Upper lobe of right lung (tissue), 1 donor: Measurements from ENCODE around the gene CUTA. TPM values are rescaled to one million over a fixed set of nuclear protein-coding genes. Genes with fewer than 3 reads are reported as not detected.

Source experiments
- ATAC-seq: fragments of 200-7000 bp; cut with Tn5 transposase; one replicate; pipeline ENCODE4 v1.9.1; 2020; ENCODE audit warnings: mild to moderate bottlenecking, moderate library complexity
- DNase-seq: peaks from one replicate; pipeline ENCODE4 v3.0.0-alpha.2; 2020
- H3K27ac ChIP-seq: fragments of 200-600 bp; one replicate; pipeline ENCODE4 v1.8.0; 2022
- H3K27me3 ChIP-seq: fragments of 200-600 bp; one replicate; pipeline ENCODE4 v1.8.0; 2022; ENCODE audit warnings: mild to moderate bottlenecking
- H3K36me3 ChIP-seq: fragments of 200-600 bp; one replicate; pipeline ENCODE4 v1.8.0; 2022
- H3K4me1 ChIP-seq: fragments of 200-600 bp; one replicate; pipeline ENCODE4 v1.8.0; 2022
- H3K4me3 ChIP-seq: fragments of 200-600 bp; one replicate; pipeline ENCODE4 v1.8.0; 2022; ENCODE audit warnings: mild to moderate bottlenecking
- H3K9me3 ChIP-seq: fragments of 200-600 bp; one replicate; pipeline ENCODE4 v1.8.0; 2022
- intact Hi-C: fragments of 100-400 bp; cut with DNase I; formaldehyde crosslinking; loops from one replicate; pipeline ENCODE4 v1.11.0; 2022
- total RNA-seq: library from RNA; stranded (reverse); fragmentation: NEBNext Ultra II Directional; extraction: Animal tissue kit (Norgen Biotek cat#: 25700); gene quantifications from one replicate; pipeline ENCODE4 v1.2.1, GENCODE V29; 2021
- TF ChIP-seq, protein P1 (sequence below): fragments of 200-600 bp; IDR thresholded peaks from one replicate; pipeline ENCODE4 v1.8.0; 2022; ENCODE audit warnings: antibody characterized with exemption
- donor health status: DM: no; HTN: yes; CAD: no; lungs with severe emphysema.

CUTA gene
- total RNA-seq, 1 donor from 2014 or later, result 144 TPM

DNA sequence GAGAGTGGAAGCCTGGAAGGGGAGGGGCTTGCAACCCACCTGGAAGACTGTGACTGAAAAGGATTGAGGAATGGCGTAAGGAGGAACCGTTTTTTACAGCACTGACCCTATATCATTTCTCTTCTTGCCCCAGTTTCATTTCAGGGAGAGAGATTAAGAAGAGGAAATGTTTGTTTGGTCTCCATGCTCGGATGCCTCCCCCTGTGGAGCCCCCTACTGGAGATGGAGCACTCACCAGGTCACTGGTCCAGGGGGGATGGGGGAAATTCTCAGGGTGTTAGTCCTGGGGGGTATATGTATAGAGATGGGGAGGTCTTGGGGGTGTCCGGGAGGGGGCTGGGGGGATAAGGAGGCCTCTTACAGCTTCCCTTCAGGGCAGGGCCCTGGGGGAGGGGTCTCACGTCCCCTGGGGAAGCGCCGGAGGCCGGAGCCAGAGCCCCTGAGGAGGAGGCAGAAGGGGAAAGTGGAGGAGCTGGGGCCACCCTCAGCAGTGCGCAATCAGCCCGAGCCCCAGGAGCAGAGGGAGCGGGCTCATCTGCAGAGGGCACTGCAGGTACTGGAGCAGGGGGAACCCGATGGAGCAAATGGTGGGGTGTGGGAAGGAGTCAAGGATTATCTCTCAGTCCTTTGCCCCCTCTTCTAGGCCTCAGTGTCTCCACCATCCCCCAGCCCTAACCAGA is 3.2 kb downstream of the CUTA start:
- H3K27me3 ChIP-seq, result no peaks in the 10 kb centered on the region
- no peak overlapping the region for H3K4me3 ChIP-seq
- H3K4me1 ChIP-seq, result peaks cover 53% of the 10 kb centered on the region
- intact Hi-C loops, result no loop called here
- no peak overlapping the region for H3K27ac ChIP-seq
- no peak for DNase-seq
- no peaks in the 10 kb centered on the region for H3K9me3 ChIP-seq
- no peak for ATAC-seq
- TF ChIP-seq, protein P1, sequence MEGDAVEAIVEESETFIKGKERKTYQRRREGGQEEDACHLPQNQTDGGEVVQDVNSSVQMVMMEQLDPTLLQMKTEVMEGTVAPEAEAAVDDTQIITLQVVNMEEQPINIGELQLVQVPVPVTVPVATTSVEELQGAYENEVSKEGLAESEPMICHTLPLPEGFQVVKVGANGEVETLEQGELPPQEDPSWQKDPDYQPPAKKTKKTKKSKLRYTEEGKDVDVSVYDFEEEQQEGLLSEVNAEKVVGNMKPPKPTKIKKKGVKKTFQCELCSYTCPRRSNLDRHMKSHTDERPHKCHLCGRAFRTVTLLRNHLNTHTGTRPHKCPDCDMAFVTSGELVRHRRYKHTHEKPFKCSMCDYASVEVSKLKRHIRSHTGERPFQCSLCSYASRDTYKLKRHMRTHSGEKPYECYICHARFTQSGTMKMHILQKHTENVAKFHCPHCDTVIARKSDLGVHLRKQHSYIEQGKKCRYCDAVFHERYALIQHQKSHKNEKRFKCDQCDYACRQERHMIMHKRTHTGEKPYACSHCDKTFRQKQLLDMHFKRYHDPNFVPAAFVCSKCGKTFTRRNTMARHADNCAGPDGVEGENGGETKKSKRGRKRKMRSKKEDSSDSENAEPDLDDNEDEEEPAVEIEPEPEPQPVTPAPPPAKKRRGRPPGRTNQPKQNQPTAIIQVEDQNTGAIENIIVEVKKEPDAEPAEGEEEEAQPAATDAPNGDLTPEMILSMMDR, result peak; percentile 13
- H3K36me3 ChIP-seq, result peaks cover 44% of the 10 kb centered on the region

DNA sequence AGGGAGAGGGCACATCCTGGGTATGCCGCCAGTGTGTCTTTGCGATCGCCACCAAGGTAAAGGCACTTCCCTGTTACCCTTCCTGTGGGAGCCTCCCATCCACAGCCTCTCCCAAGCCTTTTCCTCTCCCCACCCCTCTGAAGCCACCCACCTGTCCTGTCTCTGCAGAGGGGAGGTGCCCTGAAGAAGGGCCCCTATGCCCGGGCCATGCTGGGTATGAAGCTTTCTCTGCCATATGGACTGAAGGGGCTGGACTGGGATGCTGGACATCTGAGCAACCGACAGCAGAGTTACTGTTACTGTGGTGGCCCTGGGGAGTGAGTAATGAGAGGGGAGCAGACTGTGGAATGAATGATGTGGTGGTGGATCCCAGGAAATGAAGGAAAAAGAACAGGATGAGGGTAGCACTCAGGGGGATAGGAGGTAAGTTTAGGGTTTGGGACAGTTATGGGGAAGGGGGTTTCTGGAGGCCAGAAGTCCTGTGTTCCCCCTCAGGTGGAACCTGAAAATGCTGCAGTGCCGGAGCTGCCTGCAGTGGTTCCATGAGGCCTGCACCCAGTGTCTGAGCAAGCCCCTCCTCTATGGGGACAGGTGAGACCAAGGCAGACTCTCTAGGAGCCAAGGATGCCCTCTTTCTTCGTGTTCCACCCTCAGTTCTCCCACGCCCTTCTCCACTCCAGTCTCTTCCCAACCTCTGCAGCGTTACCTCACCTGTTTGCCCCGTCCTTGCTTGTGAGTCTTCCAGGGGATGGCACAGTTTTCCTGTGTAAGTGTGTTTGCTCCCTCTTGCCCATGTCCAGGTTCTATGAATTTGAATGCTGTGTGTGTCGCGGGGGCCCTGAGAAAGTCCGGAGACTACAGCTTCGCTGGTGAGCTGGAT is 4.4 kb downstream of the CUTA start:
- Histone ChIP-seq H3K4me3 (no peak overlapping the region), H3K36me3 (peaks cover 44% of the 10 kb centered on the region), H3K9me3 (no peaks in the 10 kb centered on the region), H3K27ac (no peak overlapping the region), H3K27me3 (no peaks in the 10 kb centered on the region), H3K4me1 (peaks cover 40% of the 10 kb centered on the region)
- ATAC-seq (no peak), DNase-seq (no peak)
- TF ChIP-seq, protein P1, result no peak
- intact Hi-C loops, result no loop called here

DNA sequence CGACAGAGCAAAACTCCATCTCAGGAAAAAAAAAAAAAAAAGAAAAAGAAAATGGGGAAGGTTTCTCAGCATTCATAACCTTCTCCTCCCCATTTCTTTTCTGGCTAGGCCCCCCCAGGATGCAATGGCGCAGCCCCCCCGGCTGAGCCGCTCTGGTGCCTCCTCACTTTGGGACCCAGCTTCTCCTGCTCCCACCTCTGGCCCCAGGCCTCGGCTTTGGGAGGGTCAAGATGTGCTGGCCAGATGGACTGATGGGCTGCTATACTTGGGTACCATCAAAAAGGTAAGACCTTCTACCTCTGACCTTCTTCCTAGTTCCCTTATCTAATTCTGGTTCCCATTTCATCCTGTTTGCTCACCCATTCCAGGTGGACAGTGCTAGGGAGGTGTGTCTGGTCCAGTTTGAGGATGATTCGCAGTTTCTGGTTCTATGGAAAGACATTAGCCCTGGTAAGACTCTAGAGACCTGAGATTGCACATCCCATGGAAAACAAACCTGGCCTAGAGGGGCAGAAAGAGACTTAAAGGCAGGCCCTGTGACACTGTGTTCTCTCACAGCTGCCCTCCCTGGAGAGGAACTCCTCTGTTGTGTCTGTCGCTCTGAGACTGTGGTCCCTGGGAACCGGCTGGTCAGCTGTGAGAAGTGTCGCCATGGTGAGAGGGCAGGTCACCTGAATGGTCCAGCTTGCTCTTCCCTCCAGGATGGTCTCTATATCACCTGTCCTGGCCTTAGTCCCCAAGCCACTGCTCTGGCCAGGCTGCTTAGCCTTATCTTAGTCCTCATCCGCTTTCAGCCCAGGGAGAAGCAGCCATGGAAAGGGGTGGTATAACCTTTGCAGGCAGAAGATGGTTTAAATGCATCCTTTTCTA is 5.5 kb downstream of the CUTA start:
- H3K4me1 ChIP-seq, result peaks cover 38% of the 10 kb centered on the region
- no peaks in the 10 kb centered on the region for H3K9me3 ChIP-seq
- no peak for ATAC-seq
- intact Hi-C loops, result no loop called here
- peak overlapping the region; percentile 99 for H3K4me3 ChIP-seq
- DNase-seq, result no peak
- peak overlapping the region; percentile 97 for H3K27ac ChIP-seq
- TF ChIP-seq, protein P1, result no peak
- no peaks in the 10 kb centered on the region for H3K27me3 ChIP-seq
- peaks cover 44% of the 10 kb centered on the region for H3K36me3 ChIP-seq

DNA sequence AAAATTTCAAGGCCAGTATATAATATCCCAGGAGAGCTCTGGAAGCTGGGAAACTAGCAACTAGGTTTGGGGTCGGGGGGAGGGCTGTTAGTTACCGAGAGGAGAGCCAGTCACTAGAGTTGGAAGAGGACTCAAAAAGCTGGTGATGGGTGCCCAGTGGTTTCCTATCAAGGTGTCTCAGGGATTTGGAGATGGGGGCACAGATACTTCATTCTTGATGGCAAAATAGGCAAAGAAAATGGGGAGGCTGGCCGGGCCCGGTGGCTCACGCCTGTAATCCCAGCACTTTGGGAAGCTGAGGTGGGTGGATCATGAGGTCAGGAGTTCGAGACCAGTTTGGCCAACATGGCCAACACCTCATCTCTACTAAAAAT is 6.3 kb downstream of the CUTA start:
- peak overlapping the region; percentile 99 for H3K4me3 ChIP-seq
- no peaks in the 10 kb centered on the region for H3K27me3 ChIP-seq
- H3K36me3 ChIP-seq, result peaks cover 44% of the 10 kb centered on the region
- peaks cover 31% of the 10 kb centered on the region for H3K4me1 ChIP-seq
- H3K27ac ChIP-seq, result peak overlapping the region; percentile 97
- H3K9me3 ChIP-seq, result no peaks in the 10 kb centered on the region
- TF ChIP-seq, protein P1, result no peak
- intact Hi-C loops, result no loop called here
- DNase-seq (no peak), ATAC-seq (no peak)
